Measurements from ENCODE around the gene RASSF6.
A peak's percentile ranks its signal among the peaks of the same experiment; 100 is the strongest.

The RASSF6 gene

GRCh38 chr4:73539386-73539785 lies 80.8 kb downstream of the RASSF6 start:
- no peak for TF ChIP-seq CTCF (conservative IDR thresholded peaks at IDR 0.05; ENCODE audit: low read depth, low read length)
- no peak overlapping the region for H3K4me3 ChIP-seq (ENCODE audit: low read depth, low read length)

GRCh38 chr4:73538162-73538561 lies 82.1 kb downstream of the RASSF6 start:
- no peak overlapping the region for H3K4me3 ChIP-seq (ENCODE audit: low read depth, low read length)
- no peak for DNase-seq (ENCODE audit: low read depth)
- TF ChIP-seq CTCF (conservative IDR thresholded peaks at IDR 0.05; ENCODE audit: low read depth, low read length), result no peak

More at GRCh38 chr4:73539386-73539785, 80.8 kb downstream of the RASSF6 start:
- DNase-seq (ENCODE audit: low read depth), result no peak

GRCh38 chr4:73533515-73534422 lies 86.5 kb downstream of the RASSF6 start:
- TF ChIP-seq CTCF (conservative IDR thresholded peaks at IDR 0.05; ENCODE audit: low read depth, low read length), result no peak
- DNase-seq (ENCODE audit: low read depth), result no peak
- no peak overlapping the region for H3K4me3 ChIP-seq (ENCODE audit: low read depth, low read length)

- TF ChIP-seq CTCF (conservative IDR thresholded peaks at IDR 0.05; ENCODE audit: low read depth, low read length), result no peak
- peak; percentile 6 for DNase-seq (ENCODE audit: low read depth)
- H3K4me3 ChIP-seq (ENCODE audit: low read depth, low read length), result no peak overlapping the region
Measured at GRCh38 chr4:73528171-73528570, 92.1 kb downstream of the RASSF6 start.

GRCh38 chr4:73527196-73527595 lies 93.0 kb downstream of the RASSF6 start:
- DNase-seq (ENCODE audit: low read depth), result no peak
- H3K4me3 ChIP-seq (ENCODE audit: low read depth, low read length), result no peak overlapping the region
- no peak for TF ChIP-seq CTCF (conservative IDR thresholded peaks at IDR 0.05; ENCODE audit: low read depth, low read length)

GRCh38 chr4:73525611-73526010 lies 94.6 kb downstream of the RASSF6 start:
- TF ChIP-seq CTCF (conservative IDR thresholded peaks at IDR 0.05; ENCODE audit: low read depth, low read length), result no peak
- DNase-seq (ENCODE audit: low read depth), result no peak
- H3K4me3 ChIP-seq (ENCODE audit: low read depth, low read length), result no peak overlapping the region

GRCh38 chr4:73523126-73523525 lies 97.1 kb downstream of the RASSF6 start:
- no peak for TF ChIP-seq CTCF (conservative IDR thresholded peaks at IDR 0.05; ENCODE audit: low read depth, low read length)
- no peak overlapping the region for H3K4me3 ChIP-seq (ENCODE audit: low read depth, low read length)
- DNase-seq (ENCODE audit: low read depth), result no peak
